ENCODE results near the gene MMP21.

GRCh38 chr10:125788156-125789034, 12.8 kb upstream of the MMP21 start:
- TF ChIP-seq POLR2AphosphoS5 (IDR thresholded peaks at IDR 0.05; ENCODE audit: low read depth, low read length), result no peak
- no peak for TF ChIP-seq TAF1 (IDR thresholded peaks at IDR 0.05; ENCODE audit: borderline replicate concordance, insufficient read depth, low read length)
- TF ChIP-seq, protein P1, sequence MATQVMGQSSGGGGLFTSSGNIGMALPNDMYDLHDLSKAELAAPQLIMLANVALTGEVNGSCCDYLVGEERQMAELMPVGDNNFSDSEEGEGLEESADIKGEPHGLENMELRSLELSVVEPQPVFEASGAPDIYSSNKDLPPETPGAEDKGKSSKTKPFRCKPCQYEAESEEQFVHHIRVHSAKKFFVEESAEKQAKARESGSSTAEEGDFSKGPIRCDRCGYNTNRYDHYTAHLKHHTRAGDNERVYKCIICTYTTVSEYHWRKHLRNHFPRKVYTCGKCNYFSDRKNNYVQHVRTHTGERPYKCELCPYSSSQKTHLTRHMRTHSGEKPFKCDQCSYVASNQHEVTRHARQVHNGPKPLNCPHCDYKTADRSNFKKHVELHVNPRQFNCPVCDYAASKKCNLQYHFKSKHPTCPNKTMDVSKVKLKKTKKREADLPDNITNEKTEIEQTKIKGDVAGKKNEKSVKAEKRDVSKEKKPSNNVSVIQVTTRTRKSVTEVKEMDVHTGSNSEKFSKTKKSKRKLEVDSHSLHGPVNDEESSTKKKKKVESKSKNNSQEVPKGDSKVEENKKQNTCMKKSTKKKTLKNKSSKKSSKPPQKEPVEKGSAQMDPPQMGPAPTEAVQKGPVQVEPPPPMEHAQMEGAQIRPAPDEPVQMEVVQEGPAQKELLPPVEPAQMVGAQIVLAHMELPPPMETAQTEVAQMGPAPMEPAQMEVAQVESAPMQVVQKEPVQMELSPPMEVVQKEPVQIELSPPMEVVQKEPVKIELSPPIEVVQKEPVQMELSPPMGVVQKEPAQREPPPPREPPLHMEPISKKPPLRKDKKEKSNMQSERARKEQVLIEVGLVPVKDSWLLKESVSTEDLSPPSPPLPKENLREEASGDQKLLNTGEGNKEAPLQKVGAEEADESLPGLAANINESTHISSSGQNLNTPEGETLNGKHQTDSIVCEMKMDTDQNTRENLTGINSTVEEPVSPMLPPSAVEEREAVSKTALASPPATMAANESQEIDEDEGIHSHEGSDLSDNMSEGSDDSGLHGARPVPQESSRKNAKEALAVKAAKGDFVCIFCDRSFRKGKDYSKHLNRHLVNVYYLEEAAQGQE (IDR thresholded peaks at IDR 0.05; ENCODE audit: insufficient read depth in 1 of 2, low read depth in 2 of 2, low read length in 2 of 2), result no peak
- no peak for TF ChIP-seq FOXP2 (optimal IDR thresholded peaks at IDR 0.05; ENCODE audit: borderline replicate concordance, extremely low read depth, extremely low read length, insufficient read depth)
